ENCODE data around the gene BRAP.

DNA sequence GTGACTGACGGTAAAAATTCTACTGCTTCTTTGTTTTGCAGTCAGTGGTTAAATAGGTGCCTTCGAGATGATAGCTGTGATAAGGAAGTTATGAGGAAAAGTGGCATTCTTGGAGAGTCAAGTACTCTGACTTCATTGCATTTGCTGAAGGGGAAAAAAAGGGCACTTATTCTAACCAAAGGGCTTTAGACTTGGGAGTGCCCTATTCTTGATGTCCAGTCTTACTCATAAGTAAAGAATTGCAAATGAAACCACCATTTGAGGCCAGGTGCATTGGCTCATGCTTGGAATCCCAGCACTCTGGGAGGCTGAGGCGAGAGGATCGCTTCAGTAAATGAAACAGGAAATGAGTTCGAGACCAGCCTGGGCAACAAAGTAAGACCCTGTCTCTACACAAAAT lies 40.3 kb downstream of the BRAP start:
- TF ChIP-seq POLR2A (IDR thresholded peaks at IDR 0.05) (no peak), CTCF (IDR thresholded peaks at IDR 0.05) (no peak), POLR2AphosphoS5 (IDR thresholded peaks at IDR 0.05) (no peak), EP300 (IDR thresholded peaks at IDR 0.05) (no peak)
